Spleen (tissue), 11 donors: ENCODE results near the gene DAZAP2. TPM values are rescaled to one million over a fixed set of nuclear protein-coding genes. Genes with fewer than 3 reads are reported as not detected.

Experiments
- DNase-seq: peaks from one replicate; pipeline ENCODE4 v3.0.0-alpha.2; 2020
- H3K27ac ChIP-seq, 8 donors: fragments of 200-600 bp; sonication (generic) in 7 of 8; 1 replicate in 4 of 8; 2 replicates in 4 of 8; pipeline versions ENCODE4 v1.5.0 to v1.8.0; 2016 to 2021; ENCODE audit warnings: inconsistent platforms in 4 of 8, mild to moderate bottlenecking in 4 of 8, moderate library complexity in 1 of 8
- H3K27me3 ChIP-seq, 7 donors: fragments of 200-600 bp; sonication (generic) in 6 of 7; replicated peaks in 1 of 7; 1 replicate in 4 of 7; 2 replicates in 3 of 7; pipeline versions ENCODE4 v1.5.0 to v1.8.0; 2016 to 2021; ENCODE audit warnings: inconsistent platforms in 3 of 7, mild to moderate bottlenecking in 1 of 7
- H3K36me3 ChIP-seq, 6 donors: fragments of 200-600 bp; sonication (generic) in 5 of 6; 1 replicate in 4 of 6; 2 replicates in 2 of 6; pipeline versions ENCODE4 v1.5.0 to v1.8.0; 2016 to 2021; ENCODE audit warnings: inconsistent platforms in 2 of 6
- H3K4me1 ChIP-seq, 6 donors: fragments of 200-600 bp; sonication (generic) in 5 of 6; 1 replicate in 3 of 6; 2 replicates in 3 of 6; pipeline versions ENCODE4 v1.5.0 to v1.8.0; 2016 to 2021; ENCODE audit warnings: inconsistent platforms in 3 of 6
- H3K4me3 ChIP-seq, 8 donors: fragments of 200-600 bp; sonication (generic) in 7 of 8; 1 replicate in 4 of 8; 2 replicates in 4 of 8; pipeline versions ENCODE4 v1.5.0 to v1.8.0; 2016 to 2021; ENCODE audit warnings: inconsistent platforms in 4 of 8, mild to moderate bottlenecking in 4 of 8, moderate library complexity in 2 of 8
- H3K9me3 ChIP-seq, 8 donors: fragments of 200-600 bp; sonication (generic) in 7 of 8; 1 replicate in 4 of 8; 2 replicates in 4 of 8; pipeline versions ENCODE4 v1.5.0 to v1.8.0; 2016 to 2021; ENCODE audit warnings: inconsistent platforms in 4 of 8
- POLR2A ChIP-seq, 3 donors: fragments of 450-650 bp; IDR thresholded peaks; one replicate each; pipeline ENCODE4 v1.5.1; 2017; ENCODE audit warnings: antibody characterized with exemption in 3 of 3, mild to moderate bottlenecking in 1 of 3
- POLR2AphosphoS5 ChIP-seq, 3 donors: sonication (generic); formaldehyde crosslinking; IDR thresholded peaks; one replicate each; pipeline ENCODE4 v1.5.1; 2017; ENCODE audit warnings: antibody characterized with exemption in 3 of 3
- WGBS, 5 donors: extraction: QIAGEN DNeasy Blood & Tissue Kit in 3 of 5; methylation state at CpG; one replicate each; pipeline versions ENCODE4 v1.1.5 to v1.1.7; 2013 to 2018; 5-methylcytosine and 5-hydroxymethylcytosine counted together
- intact Hi-C: fragments of 100-400 bp; cut with DNase I; formaldehyde crosslinking; loops from one replicate; pipeline ENCODE4 v1.15.0; 2023; ENCODE audit warnings: low total_unique reads
- polyA plus RNA-seq, 3 donors: library from polyadenylated mRNA; stranded (reverse); fragments of 200-250 nt; gene quantifications; one replicate each; pipeline ENCODE4 v1.2.1, GENCODE V29; 2013
- total RNA-seq, 7 donors: library from RNA; depleted of rRNA in 3 of 7; stranded (reverse); fragments of >200 nt in 3 of 7; fragmentation: NEBNext Ultra II Directional in 4 of 7; extraction: Animal tissue kit (Norgen Biotek cat#: 25700) in 4 of 7; gene quantifications; one replicate each; pipeline versions ENCODE4 v1.1.0 to v1.2.1, GENCODE V29; 2016 to 2021
- TF ChIP-seq, protein P1 (sequence below), 11 experiments: fragments of 200-600 bp in 7 of 11; fragments of 450-650 bp in 4 of 11; sonication (generic) in 4 of 11; IDR thresholded peaks in 8 of 11; conservative IDR thresholded peaks in 3 of 11; 1 replicate in 7 of 11; 2 replicates in 4 of 11; pipeline versions ENCODE4 v1.4.0 to v1.8.0; 2016 to 2021; ENCODE audit warnings: antibody characterized with exemption in 11 of 11, inconsistent platforms in 4 of 11, mild to moderate bottlenecking in 1 of 11
- donor health status: healthy with polysubstance abuse.
- donor health status: DM: no; HTN: no; CAD: no; lungs with moderate emphysema.
- donor health status: DM: no; HTN: no; CAD: no.
- donor health status: Bipolar disorder and iron deficiency.
- donor health status: healthy.
- donor health status: DM: no; HTN: no; CAD: no.
- donor health status: DM: yes; HTN: yes; CAD: no.

Gene DAZAP2
- total and polyA plus RNA-seq, 10 donors: 181 to 493 (median 292) TPM

DNA sequence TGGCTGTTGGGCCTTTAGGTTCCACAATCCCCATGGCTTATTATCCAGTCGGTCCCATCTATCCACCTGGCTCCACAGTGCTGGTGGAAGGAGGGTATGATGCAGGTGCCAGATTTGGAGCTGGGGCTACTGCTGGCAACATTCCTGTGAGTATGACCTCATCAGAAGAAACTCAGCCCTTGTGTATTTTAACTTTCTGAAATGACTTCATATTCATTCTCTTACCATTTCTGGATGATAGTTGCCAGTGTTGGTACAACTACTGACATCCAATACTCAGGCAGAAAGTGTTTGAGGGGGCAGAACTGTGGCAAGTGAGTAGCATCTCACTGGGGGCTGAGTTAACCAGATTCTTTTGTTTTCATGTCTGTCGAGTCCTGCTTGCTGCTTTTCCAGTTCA is 2.3 kb downstream of the DAZAP2 start:
- H3K27me3 ChIP-seq: no peaks in the 10 kb centered on the region
- H3K4me3 ChIP-seq: peak overlapping the region in 2 of 8 donors; percentile 60 to 75
- H3K27ac ChIP-seq: peak overlapping the region in 6 of 8 donors; percentile 26 to 100 (median 79)
- H3K36me3 ChIP-seq: peaks cover 3 to 63% (median 54%) of the 10 kb centered on the region in 6 donors
- DNase-seq: no peak
- peaks cover 37 to 82% (median 65%) of the 10 kb centered on the region in 6 donors for H3K4me1 ChIP-seq
- no peak for TF ChIP-seq POLR2AphosphoS5 (IDR thresholded peaks at IDR 0.05)
- intact Hi-C loops: no loop called here
- H3K9me3 ChIP-seq: no peaks in the 10 kb centered on the region
- WGBS, 5 donors: 75 to 89% (median 80%) methylated on average over 2 of the region's 2 CpGs

DNA sequence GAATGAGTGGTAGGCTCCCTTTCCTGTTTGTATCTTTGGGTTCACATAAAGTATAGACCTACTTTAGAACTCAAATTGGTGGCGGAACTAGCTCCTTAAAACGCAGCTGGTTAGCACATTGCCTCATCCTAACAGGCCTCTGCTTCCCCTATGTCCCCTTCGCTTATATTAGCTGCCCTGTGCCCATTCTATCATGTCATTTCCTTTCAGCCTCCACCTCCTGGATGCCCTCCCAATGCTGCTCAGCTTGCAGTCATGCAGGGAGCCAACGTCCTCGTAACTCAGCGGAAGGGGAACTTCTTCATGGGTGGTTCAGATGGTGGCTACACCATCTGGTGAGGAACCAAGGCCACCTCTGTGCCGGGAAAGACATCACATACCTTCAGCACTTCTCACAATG is 3.5 kb downstream of the DAZAP2 start:
- Histone ChIP-seq H3K9me3 (no peaks in the 10 kb centered on the region), H3K27ac (peak overlapping the region in 7 of 8 donors; percentile 1 to 100 (median 59)), H3K27me3 (no peaks in the 10 kb centered on the region), H3K36me3 (peaks cover 3 to 63% (median 54%) of the 10 kb centered on the region in 6 donors), H3K4me1 (peaks cover 44 to 86% (median 76%) of the 10 kb centered on the region in 6 donors), H3K4me3 (peak overlapping the region in 1 of 8 donors; percentile 13)
- no peak for DNase-seq
- TF ChIP-seq POLR2AphosphoS5 (IDR thresholded peaks at IDR 0.05) (peak in 2 of 3 donors; percentile 41 to 79), POLR2A (IDR thresholded peaks at IDR 0.05) (no peak)
- WGBS, 5 donors: 40 to 69% (median 50%) methylated on average over 7 of the region's 7 CpGs
- intact Hi-C loops: no loop called here

DNA sequence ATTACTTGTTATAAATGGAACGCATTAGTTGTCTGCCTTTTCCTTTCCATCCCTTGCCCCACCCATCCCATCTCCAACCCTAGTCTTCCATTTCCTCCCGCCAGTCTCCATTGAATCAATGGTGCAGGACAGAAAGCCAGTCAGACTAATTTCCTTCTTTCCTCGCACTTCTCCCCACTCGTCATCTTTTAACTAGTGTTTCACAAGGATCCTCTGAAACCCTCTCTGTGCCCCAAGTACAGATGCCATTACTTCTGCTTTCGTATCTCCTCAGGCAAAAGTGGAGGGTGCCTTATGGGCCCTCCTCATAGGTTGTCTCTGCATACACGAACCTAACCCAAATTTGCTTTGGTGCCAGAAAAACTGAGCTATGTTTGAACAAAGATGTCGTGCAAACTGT is 4.2 kb downstream of the DAZAP2 start:
- 49 to 71% (median 61%) methylated on average over 7 of the region's 7 CpGs for WGBS, 5 donors
- peaks cover 50 to 90% (median 81%) of the 10 kb centered on the region in 6 donors for H3K4me1 ChIP-seq

DNA sequence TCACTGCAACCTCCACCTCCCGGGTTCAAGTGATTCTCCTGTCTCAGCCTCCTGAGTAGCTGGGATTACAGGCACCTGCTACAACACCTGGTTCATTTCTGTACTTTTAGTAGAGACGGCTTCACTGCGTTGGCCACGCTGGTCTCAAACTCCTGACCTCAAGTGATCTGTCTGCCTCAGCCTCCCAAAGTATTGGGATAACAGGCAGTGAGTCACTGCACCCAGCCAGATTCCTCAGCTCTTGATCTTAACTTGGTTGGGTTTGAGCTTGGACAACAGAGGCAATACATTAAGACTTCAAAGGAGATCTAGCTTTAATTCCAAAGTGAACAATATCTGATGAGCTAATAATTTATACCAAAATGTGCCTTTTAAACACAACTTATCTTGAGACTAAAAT is 5.6 kb downstream of the DAZAP2 start:
- DNase-seq: no peak
- Histone ChIP-seq H3K4me1 (peaks cover 50 to 99% (median 84%) of the 10 kb centered on the region in 6 donors), H3K9me3 (no peaks in the 10 kb centered on the region), H3K36me3 (peaks cover 3 to 64% (median 54%) of the 10 kb centered on the region in 6 donors), H3K4me3 (no peak overlapping the region), H3K27ac (peak overlapping the region in 4 of 8 donors; percentile 9 to 40 (median 12)), H3K27me3 (no peaks in the 10 kb centered on the region)
- TF ChIP-seq, protein P1, sequence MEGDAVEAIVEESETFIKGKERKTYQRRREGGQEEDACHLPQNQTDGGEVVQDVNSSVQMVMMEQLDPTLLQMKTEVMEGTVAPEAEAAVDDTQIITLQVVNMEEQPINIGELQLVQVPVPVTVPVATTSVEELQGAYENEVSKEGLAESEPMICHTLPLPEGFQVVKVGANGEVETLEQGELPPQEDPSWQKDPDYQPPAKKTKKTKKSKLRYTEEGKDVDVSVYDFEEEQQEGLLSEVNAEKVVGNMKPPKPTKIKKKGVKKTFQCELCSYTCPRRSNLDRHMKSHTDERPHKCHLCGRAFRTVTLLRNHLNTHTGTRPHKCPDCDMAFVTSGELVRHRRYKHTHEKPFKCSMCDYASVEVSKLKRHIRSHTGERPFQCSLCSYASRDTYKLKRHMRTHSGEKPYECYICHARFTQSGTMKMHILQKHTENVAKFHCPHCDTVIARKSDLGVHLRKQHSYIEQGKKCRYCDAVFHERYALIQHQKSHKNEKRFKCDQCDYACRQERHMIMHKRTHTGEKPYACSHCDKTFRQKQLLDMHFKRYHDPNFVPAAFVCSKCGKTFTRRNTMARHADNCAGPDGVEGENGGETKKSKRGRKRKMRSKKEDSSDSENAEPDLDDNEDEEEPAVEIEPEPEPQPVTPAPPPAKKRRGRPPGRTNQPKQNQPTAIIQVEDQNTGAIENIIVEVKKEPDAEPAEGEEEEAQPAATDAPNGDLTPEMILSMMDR (IDR thresholded peaks at IDR 0.05 in 8 of 11, conservative IDR thresholded peaks at IDR 0.05 in 3 of 11): no peak
- peak in 2 of 3 donors; percentile 43 to 69 for TF ChIP-seq POLR2AphosphoS5 (IDR thresholded peaks at IDR 0.05)
- WGBS, 5 donors: 75 to 97% (median 90%) methylated on average over 4 of the region's 4 CpGs
- intact Hi-C loops: no loop called here

More for the DNA sequence above, 4.2 kb downstream of the DAZAP2 start:
- intact Hi-C loops: no loop called here
- Histone ChIP-seq H3K36me3 (peaks cover 3 to 63% (median 54%) of the 10 kb centered on the region in 6 donors), H3K4me3 (no peak overlapping the region), H3K27me3 (no peaks in the 10 kb centered on the region), H3K27ac (peak overlapping the region in 7 of 8 donors; percentile 39 to 100 (median 59)), H3K9me3 (no peaks in the 10 kb centered on the region)
- DNase-seq: no peak
- TF ChIP-seq POLR2AphosphoS5 (IDR thresholded peaks at IDR 0.05) (peak in 1 of 3 donors; percentile 40), POLR2A (IDR thresholded peaks at IDR 0.05) (no peak)
- TF ChIP-seq, protein P1 (IDR thresholded peaks at IDR 0.05 in 8 of 11, conservative IDR thresholded peaks at IDR 0.05 in 3 of 11): no peak

DNA sequence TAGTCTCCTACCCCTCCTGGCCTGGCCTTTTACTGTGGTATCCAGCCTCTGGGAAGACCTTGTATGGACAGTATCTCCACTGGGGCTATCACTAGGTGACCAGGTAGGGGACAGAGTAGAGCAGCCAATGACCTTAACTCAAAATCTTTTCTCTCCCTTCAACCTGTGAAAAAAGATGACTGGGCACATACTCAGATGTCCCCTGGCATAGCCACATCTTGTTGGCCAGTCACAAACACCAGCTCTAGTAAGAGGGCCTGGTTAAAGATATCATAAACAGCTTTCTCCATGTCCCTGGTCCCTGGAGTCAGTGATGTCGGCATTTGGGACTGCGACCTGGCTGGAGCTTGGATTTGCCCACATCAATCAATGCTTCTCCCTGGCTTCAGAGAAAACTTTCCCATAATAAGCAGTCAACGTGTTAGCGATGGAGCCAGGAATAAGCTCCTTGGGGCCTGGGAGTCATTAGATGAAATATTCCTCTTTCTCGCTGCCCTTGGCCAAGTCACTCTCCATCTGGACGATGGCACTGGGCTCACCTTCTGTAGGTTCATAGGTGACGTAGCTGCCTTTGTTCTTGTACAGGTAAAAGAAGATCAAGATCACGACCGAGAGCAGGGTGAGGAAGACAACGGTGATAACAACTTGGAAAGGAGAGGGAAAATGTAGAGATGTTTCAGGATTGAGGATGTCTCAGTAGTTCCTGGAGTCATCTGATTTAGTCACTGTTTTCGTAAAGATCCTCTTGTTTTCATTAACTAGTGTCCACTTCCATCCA is 7.0 kb downstream of the DAZAP2 start:
- H3K27ac ChIP-seq: peak overlapping the region; percentile 2 to 86 (median 70)

More for the DNA sequence above, 7.0 kb downstream of the DAZAP2 start:
- intact Hi-C loops: no loop called here
- no peaks in the 10 kb centered on the region for H3K27me3 ChIP-seq
- H3K9me3 ChIP-seq: no peaks in the 10 kb centered on the region
- peaks cover 38 to 91% (median 76%) of the 10 kb centered on the region in 6 donors for H3K4me1 ChIP-seq
- DNase-seq: no peak
- 80 to 88% (median 86%) methylated on average over 11 of the region's 11 CpGs for WGBS, 5 donors
- TF ChIP-seq, protein P1 (IDR thresholded peaks at IDR 0.05 in 8 of 11, conservative IDR thresholded peaks at IDR 0.05 in 3 of 11): no peak
- TF ChIP-seq POLR2AphosphoS5 (IDR thresholded peaks at IDR 0.05): peak in 1 of 3 donors; percentile 13
- peaks cover 3 to 60% (median 47%) of the 10 kb centered on the region in 6 donors for H3K36me3 ChIP-seq
- peak overlapping the region in 1 of 8 donors; percentile 31 for H3K4me3 ChIP-seq
